Pulmonary artery endothelial cell (primary cell): ENCODE results near the gene FUT6. TPM values are rescaled to one million over a fixed set of nuclear protein-coding genes. Genes with fewer than 3 reads are reported as not detected.
"Not testable (repeated sequence)": the region's sequence is repeated elsewhere in the genome, so short reads cannot be mapped to it uniquely, and the experiment has no call there.

Source experiments
- DNase-seq: peaks from one replicate; pipeline ENCODE4 v3.0.0-alpha.2; 2011; ENCODE audit warnings: low read depth, low spot score
- total RNA-seq: library from RNA; depleted of rRNA; stranded (reverse); fragments of >200 nt; gene quantifications from 2 replicates; pipeline ENCODE4 v1.2.3, GENCODE V29; 2014

FUT6 gene, protein sequence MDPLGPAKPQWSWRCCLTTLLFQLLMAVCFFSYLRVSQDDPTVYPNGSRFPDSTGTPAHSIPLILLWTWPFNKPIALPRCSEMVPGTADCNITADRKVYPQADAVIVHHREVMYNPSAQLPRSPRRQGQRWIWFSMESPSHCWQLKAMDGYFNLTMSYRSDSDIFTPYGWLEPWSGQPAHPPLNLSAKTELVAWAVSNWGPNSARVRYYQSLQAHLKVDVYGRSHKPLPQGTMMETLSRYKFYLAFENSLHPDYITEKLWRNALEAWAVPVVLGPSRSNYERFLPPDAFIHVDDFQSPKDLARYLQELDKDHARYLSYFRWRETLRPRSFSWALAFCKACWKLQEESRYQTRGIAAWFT
- not detected in 2 replicates for total RNA-seq

DNA sequence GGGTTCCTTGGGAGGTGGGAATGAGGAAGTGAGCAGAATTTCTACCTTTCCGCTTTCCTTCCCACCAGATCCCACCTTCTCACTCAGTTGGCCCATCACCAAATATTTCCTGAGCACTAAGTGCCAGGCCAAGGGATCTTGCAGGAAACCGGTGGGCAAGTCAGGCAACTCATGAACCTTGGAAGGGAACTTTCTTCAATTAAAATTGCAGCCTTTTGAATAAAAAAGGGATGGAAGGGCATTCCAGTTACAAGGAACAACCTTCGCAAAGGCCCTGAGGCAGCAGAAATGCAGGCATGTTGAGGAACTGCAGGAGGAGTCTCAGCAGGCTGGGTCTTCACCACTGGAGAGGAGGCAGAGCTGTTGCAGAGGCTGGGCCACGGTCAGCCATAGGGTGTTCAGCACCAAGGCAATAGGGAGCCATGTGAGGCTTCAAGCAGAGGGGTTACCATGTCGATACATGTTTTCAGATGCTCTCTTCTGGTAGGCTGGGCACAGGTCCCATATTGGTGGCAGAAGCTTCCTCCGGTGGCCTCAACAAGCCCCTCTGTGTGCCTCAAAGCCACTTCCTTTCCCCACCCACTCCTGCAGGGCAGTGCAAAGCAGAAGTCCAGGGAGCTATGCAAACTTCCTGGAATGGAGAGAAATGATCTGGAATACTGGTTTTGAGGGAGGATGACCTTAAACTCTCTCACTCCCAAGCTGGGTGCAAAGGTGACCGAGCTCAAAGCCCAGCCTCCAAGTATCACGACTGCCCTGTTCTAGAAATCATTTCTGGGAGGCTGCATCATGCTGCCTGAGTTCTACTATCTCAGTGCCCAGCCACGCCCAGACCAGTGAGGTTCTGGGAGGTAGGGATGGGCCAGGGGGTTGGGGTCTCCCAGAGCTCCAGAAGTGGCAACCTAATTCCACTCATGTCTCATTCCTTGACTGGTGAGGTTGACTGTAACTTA is at the start of gene FUT6:
FUT6 (minus strand) TSS at position 638 of the 953 bp plus-strand sequence. CDS start 7,135 bp downstream, outside the sequence.
- no peak for DNase-seq

DNA sequence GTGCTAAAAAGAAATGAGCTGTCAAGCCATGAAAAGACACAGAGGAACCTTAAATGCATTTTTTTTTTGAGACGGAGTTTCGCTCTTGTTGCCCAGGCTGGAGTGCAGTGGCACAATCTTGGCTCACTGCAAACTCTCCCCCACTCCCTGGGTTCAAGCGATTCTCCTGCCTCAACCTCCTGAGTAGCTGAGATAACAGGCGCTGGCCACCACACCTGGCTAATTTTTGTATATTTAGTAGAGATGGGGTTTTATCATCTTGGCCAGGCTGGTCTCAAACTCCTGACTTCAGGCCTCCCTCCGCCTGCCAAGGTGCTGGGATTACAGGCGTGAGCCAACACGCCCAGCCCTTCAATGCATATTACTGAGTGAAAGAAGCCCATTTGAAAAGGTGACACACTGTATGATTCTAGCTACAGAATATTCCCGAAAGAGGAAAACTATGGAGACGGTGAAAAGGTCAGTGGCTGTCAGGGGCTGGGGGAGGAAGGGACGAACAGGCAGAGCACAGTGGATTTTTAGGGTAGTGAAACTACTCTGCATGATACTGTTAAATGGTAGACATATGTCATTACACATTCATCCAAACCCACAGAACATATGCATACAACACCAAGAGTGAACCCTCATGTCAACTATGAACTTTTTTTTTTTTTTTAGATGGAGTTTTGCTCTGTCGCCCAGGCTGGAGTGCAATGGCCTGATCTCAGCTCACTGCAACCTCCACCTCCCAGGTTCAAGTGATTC is 44.7 kb upstream of the FUT6 start:
- DNase-seq = not testable (repeated sequence)

DNA sequence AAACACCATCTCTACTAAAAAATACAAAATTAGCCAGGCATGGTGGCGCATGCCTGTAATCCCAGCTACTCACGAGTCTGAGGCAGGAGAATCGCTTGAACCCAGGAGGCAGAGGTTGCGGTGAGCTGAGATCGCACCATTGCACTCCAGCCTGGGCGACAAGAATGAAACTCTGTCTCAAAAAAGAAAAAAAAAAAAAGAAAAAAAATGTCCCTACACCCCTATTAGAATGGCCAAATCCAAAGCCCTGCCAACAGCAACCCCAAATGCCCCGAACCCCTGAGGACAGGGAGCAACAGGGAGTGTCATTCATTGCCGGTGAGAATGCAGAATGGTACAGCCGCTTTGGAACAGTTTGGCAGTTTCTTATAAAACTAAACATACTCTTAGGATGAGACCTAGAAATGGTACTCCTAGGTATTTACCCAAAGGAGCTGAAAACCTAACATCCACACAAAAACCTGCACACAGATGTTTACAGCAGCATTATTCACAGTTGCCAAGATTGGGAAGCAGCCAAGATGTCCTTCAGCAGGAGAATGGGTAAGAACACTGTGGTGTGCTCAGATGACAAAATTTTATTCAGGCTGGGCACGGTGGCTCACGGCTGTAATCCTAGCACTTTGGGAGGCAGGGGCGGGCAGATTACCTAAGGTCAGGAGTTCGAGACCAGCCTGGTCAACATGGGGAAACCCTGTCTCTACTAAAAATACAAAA is 43.8 kb upstream of the FUT6 start:
- not testable (repeated sequence) for DNase-seq

DNA sequence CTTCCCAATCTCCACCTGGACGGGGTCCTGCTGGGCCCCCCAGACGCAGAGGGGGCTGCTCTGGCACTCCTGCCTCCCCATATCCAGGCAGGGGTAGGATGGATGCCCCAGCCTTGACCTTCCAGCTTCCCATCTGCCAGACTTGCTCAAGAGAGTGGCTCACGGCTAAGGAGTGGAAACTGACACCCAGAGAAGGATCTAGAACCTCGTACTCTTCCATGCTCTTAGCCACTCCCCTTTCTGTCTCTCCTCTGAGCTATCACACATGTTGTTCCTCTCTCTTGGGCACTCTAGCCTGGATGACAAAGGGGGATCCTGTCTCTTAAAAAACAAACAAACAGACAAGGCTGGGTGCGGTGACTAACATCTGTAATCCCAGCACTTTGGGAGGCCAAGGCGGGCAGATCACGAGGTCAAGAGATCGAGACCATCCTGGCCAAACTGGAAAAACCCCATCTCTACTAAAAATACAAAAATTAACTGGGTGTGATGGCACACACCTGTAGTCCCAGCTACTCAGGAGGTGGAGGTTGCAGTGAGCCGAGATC is 43.0 kb upstream of the FUT6 start:
- DNase-seq = no peak

DNA sequence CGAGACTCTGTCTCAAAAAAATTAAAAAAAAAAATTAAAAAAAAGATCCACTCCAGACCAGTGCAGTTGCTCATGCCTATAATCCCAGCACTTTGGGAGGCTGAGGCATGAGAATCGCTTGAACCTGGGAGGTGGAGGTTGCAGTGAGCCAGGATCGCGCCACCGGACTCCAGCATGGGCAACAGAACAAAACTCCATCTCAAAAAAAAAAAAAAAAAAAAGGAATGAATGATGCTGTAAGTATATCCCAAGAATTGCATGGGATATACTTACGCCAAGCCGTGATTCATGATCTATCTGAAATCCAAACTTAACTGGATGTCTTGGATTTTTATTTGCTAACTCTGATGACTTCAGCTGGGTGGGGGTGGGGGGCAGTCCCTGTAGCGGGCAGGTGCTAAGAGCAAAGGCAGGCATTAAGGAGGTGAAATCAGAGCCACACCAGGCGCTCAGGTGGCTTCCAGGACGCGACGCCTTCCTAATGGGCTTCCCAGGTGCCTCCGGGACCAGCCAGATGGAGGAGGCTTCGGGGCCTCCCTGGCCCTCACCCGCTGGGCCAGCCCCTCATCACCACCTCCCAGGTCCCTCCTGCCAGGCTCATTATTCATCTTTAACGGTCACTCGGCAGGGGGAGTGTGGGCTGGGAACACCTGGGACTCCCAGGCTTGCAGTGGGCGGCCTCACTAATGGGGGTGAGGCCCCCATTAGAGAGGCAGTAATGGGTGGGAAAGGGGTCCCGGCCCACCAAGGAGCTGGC is 42.2 kb upstream of the FUT6 start:
- no peak for DNase-seq

DNA sequence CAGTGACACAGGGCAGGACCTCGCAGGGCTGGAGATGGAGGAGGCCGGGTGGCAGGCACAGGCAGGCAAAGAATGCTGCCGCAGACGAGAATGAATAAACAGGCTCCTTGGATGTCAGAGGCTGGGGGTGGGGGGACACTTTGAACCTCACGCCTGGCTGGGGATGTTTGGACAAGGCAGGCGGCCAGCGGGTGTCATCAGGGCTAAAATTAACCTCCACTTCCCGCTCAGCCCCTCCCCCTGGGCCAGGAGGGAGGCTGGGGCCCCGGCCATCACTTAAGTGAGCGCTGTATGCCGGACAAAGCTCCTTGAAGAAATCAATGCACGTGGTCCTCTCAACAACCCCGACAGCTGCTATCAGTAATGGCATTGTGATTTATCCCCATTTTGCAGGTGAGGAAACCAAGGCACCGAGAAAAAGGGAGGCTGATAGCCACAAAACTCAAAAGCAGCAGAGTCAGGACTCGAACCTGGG is 41.1 kb upstream of the FUT6 start:
- DNase-seq = no peak

DNA sequence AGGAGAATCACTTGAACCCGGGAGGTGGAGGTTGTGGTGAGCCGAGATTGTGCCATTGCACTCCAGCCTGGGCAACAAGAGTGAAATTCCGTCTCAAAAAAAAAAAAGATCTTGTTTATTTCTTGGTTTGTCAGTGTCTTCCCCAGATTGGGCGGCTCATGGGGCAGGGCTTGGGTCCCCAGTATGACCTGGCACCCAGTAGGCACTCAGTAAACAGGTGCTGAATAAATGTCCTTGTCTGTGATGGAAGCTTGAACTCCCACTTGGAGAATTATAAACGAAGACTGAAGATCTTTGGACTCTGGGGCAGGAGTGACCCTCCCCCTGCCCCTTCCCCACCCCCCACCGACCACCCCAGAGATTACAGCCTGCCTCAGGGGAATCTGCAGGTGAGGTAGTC is 40.7 kb upstream of the FUT6 start:
- DNase-seq = no peak

DNA sequence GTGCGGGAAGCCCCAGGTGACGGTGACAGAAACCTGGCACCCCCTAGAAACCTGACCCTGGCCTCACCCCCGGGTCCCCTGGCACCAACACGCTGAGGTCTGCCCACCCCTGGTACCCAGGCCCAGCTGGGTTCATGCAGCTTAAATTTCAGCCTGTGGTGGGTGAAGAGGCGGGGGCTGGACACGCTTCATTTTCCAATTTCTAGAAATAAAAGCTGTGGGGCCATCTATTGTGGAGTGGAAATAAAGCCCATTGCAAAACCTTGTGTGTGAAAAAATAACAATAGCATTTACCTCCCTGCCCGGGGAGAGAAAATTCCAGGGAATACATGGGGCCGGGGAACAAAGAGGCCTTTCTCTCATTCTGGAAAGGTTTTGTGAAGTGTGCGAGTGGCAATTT is 38.4 kb upstream of the FUT6 start:
- DNase-seq = no peak

DNA sequence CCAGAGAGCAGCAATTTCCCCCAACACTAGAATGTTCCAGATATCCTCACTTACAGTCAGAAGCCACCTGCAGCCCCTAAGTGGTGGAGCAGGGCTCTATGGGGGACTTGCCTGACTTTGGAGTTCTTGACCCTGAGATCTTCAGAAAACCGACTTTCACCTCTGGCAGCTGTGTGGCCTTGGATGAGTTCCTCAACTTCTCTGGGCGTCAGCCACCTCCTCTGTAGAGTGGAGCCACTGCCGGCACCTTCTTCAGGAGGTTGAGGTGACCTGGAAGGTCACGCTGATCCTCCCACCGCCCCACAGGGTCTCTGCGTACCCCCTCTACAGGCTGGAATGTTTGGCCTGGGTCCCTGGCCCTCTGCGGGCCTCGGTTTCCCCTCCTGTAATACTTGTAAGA is 37.9 kb upstream of the FUT6 start:
- DNase-seq = no peak

DNA sequence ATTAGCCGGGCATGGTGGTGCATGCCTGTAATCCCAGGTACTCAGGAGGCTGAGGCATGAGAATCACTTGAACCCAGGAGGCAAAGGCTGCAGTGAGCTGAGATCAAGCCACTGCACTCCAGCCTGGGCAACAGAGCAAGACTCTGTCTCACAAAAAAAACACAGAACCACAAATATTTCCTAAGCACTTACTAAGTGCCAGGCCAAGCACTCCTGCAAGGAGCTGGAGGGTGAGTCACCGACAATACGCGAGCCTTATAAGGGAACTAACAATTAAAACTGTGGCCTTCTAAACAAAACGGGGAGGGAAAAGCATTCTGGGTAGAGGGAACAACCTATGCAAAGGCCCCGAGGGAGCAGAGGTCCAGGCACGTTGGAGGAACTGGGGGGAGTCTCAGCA is 35.0 kb upstream of the FUT6 start:
- DNase-seq = not testable (repeated sequence)

DNA sequence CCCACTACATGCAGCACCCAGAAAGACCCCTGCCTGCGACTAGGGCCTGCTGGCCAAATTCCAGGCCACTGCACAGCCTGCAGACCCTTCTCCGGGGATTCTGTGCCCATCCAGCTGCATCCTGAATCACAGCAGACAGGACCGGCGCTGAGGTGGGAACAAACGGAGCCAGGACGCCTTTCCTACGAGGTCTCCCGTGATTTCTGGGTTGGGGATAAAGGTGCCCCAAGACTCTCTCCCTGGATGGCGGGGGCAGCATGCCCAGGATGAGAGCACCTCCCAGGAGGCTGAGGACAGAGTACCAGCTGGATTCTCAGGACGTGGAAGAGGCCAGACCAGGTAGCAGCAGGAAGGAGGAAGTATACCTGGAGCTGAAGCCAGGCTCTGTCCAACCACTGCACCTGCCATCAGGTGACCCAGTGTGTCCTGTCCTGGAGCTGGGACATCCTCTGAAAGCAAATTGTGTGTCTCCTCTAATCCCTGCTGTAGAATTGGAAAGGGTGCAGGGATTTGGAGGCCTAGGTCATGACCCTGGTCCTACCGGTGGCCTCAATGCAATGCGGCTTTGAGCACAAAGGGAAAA is 34.2 kb upstream of the FUT6 start:
- DNase-seq = no peak

DNA sequence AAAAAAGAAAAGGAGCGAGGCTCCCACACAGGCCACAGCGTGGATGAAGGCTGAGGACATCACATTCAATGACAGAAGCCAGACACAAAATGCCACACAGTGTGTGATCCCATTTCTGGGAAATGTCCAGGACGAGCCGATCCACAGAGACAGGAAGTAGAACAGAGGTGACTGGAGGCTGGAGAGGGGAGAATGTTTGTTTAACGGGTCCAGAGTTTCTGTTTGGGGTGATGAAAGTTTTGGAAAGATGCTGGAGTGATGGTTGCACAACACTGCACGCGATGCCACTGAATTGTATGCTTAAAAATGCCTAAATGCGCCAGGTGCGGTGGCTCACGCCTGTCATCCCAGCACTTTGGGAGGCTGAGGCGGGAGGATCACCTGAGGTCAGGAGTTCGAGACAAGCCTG is 31.5 kb upstream of the FUT6 start:
- DNase-seq = no peak

DNA sequence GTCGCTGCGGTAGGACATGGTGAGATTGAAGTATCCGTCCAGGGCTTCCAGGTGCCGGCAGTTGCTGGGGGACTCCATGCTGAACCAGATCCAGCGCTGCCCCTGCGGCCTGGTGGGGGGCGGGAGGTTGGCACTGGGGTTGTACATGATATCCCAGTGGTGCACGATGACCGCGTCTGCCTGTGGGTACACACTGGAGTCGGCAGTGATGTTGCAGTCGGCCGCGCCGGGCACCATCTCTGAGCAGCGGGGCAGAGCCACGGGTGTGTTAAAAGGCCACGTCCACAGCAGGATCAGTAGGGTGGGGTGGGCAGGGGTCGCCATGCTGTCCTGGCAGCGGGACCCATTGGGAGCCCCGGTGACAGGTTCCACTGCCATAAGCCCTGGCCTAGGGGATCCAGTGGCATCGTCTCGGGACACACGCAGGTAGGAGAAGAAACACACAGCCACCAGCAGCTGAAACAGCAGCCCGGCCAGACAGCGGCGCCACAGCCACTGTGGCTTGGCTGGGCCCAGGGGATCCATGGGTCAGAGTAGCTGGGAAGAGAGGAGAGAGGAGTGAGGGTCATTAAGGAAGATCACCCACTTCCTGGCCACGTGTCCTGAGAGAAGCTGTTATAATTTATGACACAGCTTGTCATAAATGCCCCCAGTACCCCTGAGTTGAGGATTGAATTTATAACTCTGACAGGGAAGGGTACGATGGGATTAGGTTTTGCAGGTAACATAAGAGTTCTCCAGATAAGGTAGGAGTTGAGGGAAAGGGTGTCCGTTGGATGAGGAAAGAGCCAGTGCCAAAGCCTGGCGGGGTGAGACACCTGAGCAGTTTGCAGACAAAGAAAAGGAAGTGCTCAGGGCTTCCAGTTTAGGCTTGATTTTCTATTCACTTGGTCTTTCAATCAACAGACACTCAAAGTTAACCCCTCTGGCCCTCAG is 28.0 kb upstream of the FUT6 start:
- no peak for DNase-seq

DNA sequence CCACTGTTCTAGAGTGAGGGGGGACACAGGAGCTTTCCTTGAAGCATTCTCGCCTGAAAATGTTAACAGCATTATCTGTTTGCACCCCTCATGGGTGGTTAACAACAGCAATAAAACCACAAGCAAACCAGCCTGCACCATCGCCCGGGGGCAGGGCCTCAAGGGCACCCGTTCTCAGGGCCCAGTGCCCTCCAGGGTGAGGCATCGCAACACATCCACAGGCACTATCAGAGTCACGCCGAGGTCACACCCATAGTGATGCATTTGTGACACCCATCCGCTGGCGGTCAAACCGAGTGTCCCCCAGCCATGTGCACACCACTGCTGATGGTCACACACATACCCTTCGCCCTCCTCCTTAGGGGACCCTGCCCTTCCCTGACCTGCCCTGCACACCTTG is 26.3 kb upstream of the FUT6 start:
- no peak for DNase-seq

DNA sequence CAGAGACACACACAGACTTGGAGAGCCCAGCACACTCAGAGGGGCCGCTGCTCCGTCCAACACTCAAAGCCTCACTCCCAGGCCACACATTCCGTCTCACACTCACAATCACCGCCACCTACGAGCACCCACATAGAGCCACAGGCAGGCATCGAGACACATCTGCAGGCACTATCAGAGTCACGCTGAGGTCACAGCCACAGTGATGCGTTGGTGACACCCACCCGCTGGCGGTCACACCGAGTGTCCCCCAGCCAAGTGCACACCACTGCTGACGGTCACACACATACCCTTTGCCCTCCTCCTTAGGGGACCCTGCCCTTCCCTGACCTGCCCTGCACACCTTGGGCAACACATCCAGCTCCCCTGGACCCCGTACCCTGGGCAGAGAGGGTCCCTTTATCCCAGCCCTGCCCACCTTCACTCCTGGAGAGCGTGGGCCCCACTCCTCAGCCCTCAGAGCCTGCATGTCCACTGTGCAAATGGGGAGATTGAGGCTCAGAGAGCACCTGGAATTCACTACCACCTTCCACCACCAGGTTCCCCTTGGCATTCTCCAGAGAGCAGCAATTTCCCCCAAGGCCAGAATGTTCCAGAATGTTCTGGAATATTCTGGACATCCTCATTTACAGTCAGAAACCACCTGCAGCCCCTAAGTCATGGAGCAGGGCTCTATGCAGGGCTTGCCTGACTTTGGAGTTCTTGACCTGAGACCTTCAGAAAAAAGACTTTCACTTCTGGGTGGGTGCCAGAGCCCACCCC is 25.4 kb upstream of the FUT6 start:
- DNase-seq = no peak

DNA sequence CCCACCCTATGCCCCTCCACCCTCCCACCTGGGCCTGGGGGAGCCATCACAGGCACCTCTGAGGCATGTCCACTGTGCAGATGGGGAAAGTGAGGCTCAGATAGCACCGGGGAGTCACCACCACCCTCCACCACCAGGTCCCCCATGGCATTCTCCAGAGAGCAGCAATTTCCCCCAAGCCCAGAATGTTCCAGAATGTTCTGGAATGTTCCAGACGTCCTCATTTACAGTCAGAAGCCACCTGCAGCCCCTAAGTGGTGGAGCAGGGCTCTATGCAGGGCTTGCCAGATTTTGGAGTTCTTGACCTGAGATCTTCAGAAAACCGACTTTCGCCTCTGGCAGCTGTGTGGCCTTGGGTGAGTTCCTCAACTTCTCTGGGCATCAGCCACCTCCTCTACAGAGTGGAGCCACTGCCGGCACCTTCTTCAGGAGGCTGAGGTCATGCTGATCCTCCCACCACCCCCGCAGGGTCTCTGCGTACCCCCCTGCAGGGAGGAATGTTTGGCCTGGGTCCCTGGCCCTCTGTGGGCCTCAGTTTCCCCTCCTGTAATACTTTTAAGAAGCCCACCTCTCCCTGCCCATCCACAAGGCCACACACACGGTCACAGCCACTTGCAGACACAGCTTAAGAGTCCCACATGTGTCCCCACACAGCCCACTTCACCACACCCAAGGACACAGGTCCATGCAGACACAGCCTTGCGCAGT is 24.7 kb upstream of the FUT6 start:
- DNase-seq = no peak
